Body of pancreas (tissue), 4 donors: ENCODE data around the gene RAB8B. TPM values are rescaled to one million over a fixed set of nuclear protein-coding genes. Genes with fewer than 3 reads are reported as not detected.

ENCODE experiments used
- ATAC-seq: fragments of 150-250 bp; one replicate; pipeline ENCODE4 v1.9.1; 2016
- DNase-seq, 4 donors: peaks; one replicate each; pipeline ENCODE4 v3.0.0-alpha.2; 2019
- H3K27ac ChIP-seq, 4 donors: fragments of 200-600 bp; sonication (generic); 1 replicate in 3 of 4; 2 replicates in 1 of 4; pipeline versions ENCODE4 v1.5.1 to v1.6.1; 2016 to 2019; ENCODE audit warnings: mild to moderate bottlenecking in 1 of 4, mixed read lengths in 1 of 4, moderate library complexity in 1 of 4
- H3K27me3 ChIP-seq, 2 donors: fragments of 200-600 bp; sonication (generic); one replicate each; pipeline ENCODE4 v1.6.0; 2016; ENCODE audit warnings: mild to moderate bottlenecking in 1 of 2
- H3K36me3 ChIP-seq, 2 donors: fragments of 200-600 bp; sonication (generic); replicated peaks in 1 of 2; 2 replicates each; pipeline ENCODE4 v1.5.1; 2016; ENCODE audit warnings: low read depth in 2 of 2; ENCODE audit not compliant: insufficient read depth in 1 of 2
- H3K4me1 ChIP-seq: fragments of 200-600 bp; sonication (generic); one replicate; pipeline ENCODE4 v1.6.0; 2016
- H3K4me3 ChIP-seq, 2 donors: fragments of 200-600 bp; sonication (generic); 1 replicate in 1 of 2; 2 replicates in 1 of 2; pipeline ENCODE4 v1.5.1; 2016 to 2019
- H3K9me3 ChIP-seq, 3 donors: fragments of 200-600 bp; sonication (generic); 1 replicate in 2 of 3; 2 replicates in 1 of 3; pipeline ENCODE4 v1.5.1; 2016
- POLR2A ChIP-seq, 3 donors: fragments of 450-650 bp; IDR thresholded peaks; one replicate each; pipeline ENCODE4 v1.6.1; 2016; ENCODE audit warnings: antibody characterized with exemption in 3 of 3, mild to moderate bottlenecking in 2 of 3
- WGBS, 2 donors: methylation state at CpG; one replicate each; pipeline ENCODE4 v1.1.5; 2017; 5-methylcytosine and 5-hydroxymethylcytosine counted together
- intact Hi-C: fragments of 100-400 bp; cut with DNase I; formaldehyde crosslinking; loops from one replicate; pipeline ENCODE4 v1.15.1; 2023
- total RNA-seq, 2 donors: library from RNA; depleted of rRNA; stranded (reverse); fragments of >200 nt; gene quantifications; one replicate each; pipeline ENCODE4 v1.1.0, GENCODE V29; 2016
- TF ChIP-seq, protein P1 (sequence below), 7 experiments: fragments of 450-650 bp in 4 of 7; fragments of 200-600 bp in 3 of 7; sonication (generic) in 3 of 7; IDR thresholded peaks; one replicate each; pipeline ENCODE4 v1.5.1; 2016 to 2019; ENCODE audit warnings: antibody characterized with exemption in 7 of 7

The RAB8B gene
- total RNA-seq, 2 donors from 2014 or later = 12.5 to 14.0 TPM

DNA sequence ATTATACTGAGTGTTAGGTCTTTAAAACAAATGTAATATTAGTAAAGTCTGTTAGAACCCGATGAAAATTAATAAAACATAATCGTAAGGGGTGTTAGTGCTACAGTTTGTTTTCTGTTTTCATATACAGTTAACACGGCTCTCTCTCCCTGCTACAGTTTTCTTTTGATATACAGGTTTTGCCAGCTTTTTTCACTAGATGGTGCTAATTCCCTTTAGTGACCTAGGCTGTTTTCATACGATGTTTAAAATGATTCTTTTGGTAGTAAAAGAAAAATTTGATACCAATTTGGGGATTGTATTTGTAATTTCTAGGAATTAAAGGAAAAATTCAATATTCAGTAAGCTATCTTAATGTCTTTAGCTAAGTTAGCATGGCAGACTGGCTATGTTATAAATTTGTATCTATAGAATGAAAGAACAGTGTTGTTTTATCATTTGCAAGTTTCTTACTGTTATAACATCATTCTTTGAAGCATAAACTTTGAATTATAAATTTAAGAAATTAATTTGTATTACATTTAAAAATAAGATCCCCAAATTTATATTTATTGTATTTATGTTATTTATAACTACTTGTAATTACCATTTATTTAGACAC is 99.5 kb downstream of the RAB8B start:
- Histone ChIP-seq H3K4me3 (no peak overlapping the region), H3K36me3 (peaks cover 0 to 1% of the 10 kb centered on the region in 2 donors), H3K4me1 (peaks cover 5% of the 10 kb centered on the region), H3K27me3 (no peaks in the 10 kb centered on the region), H3K9me3 (no peaks in the 10 kb centered on the region), H3K27ac (no peak overlapping the region)
- intact Hi-C loops = no loop called here
- 1 to 3% methylated on average over 4 of the region's 4 CpGs for WGBS, 2 donors
- ATAC-seq (peak; percentile 87), DNase-seq (no peak)
- TF ChIP-seq POLR2A (IDR thresholded peaks at IDR 0.05) = no peak
- TF ChIP-seq, protein P1, sequence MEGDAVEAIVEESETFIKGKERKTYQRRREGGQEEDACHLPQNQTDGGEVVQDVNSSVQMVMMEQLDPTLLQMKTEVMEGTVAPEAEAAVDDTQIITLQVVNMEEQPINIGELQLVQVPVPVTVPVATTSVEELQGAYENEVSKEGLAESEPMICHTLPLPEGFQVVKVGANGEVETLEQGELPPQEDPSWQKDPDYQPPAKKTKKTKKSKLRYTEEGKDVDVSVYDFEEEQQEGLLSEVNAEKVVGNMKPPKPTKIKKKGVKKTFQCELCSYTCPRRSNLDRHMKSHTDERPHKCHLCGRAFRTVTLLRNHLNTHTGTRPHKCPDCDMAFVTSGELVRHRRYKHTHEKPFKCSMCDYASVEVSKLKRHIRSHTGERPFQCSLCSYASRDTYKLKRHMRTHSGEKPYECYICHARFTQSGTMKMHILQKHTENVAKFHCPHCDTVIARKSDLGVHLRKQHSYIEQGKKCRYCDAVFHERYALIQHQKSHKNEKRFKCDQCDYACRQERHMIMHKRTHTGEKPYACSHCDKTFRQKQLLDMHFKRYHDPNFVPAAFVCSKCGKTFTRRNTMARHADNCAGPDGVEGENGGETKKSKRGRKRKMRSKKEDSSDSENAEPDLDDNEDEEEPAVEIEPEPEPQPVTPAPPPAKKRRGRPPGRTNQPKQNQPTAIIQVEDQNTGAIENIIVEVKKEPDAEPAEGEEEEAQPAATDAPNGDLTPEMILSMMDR (IDR thresholded peaks at IDR 0.05) = peak; percentile 35 to 85 (median 77)

DNA sequence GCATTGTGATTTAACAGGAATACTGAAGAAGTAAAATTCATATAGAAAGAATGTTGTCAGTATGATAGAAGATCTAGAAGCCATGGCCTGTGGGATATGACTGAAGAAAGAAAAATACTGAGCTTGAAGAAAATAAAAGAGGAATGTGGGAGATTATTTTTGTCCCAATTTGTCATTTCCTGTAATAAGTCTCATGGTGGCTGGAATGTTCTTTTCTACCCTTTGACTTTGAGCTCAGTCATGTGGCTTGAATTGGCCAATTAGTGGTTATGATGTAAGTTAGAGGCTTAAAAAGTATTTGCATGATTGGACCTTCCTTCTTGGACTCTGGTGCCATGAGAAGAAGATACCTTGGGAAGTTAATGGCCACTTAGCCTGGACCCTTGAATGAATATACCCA is 102.1 kb downstream of the RAB8B start:
- ATAC-seq = no peak
- Histone ChIP-seq H3K9me3 (no peaks in the 10 kb centered on the region), H3K4me3 (no peak overlapping the region), H3K36me3 (peaks cover 0 to 1% of the 10 kb centered on the region in 2 donors), H3K27ac (no peak overlapping the region), H3K4me1 (peaks cover 5% of the 10 kb centered on the region), H3K27me3 (no peaks in the 10 kb centered on the region)
- no peak for DNase-seq
- intact Hi-C loops = loop anchor here (5.0 kb wide), 1 partner anchor 111 kb away; no protein-coding TSS in a partner anchor
- TF ChIP-seq POLR2A (IDR thresholded peaks at IDR 0.05) = no peak
- TF ChIP-seq, protein P1 (IDR thresholded peaks at IDR 0.05) = no peak

DNA sequence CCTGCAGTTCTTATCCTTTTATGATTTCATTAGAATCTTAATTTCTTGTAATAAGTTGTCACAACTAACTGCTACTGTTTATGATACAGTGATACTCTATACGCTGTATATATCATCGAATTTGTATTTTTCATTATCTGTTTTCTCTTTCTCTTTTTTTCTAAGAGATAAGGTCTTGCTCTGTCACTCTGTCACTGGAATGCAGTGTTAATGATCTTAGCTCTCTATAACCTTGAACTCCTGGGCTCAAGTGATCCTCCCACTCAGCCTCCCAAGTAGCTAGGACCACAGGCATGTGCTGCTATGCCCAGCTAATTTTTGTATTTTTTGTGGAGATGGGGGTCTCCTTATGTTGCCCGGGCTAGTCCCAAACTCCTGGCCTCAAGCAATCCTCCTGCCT is 102.8 kb downstream of the RAB8B start:
- DNase-seq = no peak
- intact Hi-C loops = loop anchor here (5.0 kb wide), 1 partner anchor 110 kb away; no protein-coding TSS in a partner anchor
- TF ChIP-seq, protein P1 (IDR thresholded peaks at IDR 0.05) = no peak
- TF ChIP-seq POLR2A (IDR thresholded peaks at IDR 0.05) = no peak
- Histone ChIP-seq H3K9me3 (no peaks in the 10 kb centered on the region), H3K4me3 (no peak overlapping the region), H3K27me3 (no peaks in the 10 kb centered on the region), H3K36me3 (peaks cover 0 to 1% of the 10 kb centered on the region in 2 donors), H3K4me1 (peaks cover 5% of the 10 kb centered on the region), H3K27ac (no peak overlapping the region)
- WGBS, 2 donors = 76 to 79% methylated on average over 3 of the region's 3 CpGs
- no peak for ATAC-seq

DNA sequence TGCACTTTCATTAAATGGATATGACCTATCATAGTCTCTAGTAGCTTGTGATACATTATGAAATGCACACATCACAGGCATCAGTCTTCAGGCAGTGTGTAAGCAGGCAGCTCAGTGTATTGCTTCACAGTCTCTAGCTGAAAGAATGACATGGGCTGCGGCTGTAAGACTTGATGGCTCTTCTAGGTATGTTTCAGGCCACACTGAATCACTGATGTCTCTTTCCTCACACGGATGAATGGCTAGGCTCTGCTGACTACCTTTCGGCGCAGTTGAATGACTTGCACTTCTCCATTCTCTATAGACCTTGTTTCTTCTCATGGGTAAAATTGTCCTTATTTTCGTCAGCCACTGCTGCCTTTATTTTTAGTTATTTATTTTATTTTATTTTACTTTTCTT is 103.4 kb downstream of the RAB8B start:
- 93 to 95% methylated on average over 5 of the region's 5 CpGs for WGBS, 2 donors
- DNase-seq = no peak
- no peak overlapping the region for H3K27ac ChIP-seq
- no peak overlapping the region for H3K4me3 ChIP-seq
- intact Hi-C loops = loop anchor here (5.0 kb wide), 1 partner anchor 110 kb away; no protein-coding TSS in a partner anchor
- peaks cover 5% of the 10 kb centered on the region for H3K4me1 ChIP-seq
- ATAC-seq = no peak
- no peaks in the 10 kb centered on the region for H3K9me3 ChIP-seq
- no peaks in the 10 kb centered on the region for H3K27me3 ChIP-seq
- peaks cover 0 to 1% of the 10 kb centered on the region in 2 donors for H3K36me3 ChIP-seq
- TF ChIP-seq, protein P1 (IDR thresholded peaks at IDR 0.05) = no peak
- TF ChIP-seq POLR2A (IDR thresholded peaks at IDR 0.05) = no peak

DNA sequence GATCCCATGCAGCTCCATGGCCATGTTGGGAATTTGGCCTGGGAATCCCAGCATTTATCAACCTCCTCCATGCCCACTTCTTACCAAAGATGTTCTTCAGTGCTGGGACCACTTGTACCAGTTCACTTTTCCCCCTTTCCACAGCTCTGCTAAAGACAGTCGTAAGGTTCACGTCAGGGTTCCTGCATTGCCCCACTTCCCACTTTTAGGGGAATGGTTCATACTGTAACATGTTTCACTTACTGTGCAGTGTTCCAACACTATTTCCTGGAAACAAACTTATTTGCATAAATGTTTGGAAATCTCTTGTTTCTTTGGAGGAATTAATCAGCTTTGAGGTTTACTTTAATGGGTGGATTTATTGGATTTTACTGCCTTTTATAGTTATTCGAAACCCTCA is 105.0 kb downstream of the RAB8B start:
- no peaks in the 10 kb centered on the region for H3K36me3 ChIP-seq
- TF ChIP-seq POLR2A (IDR thresholded peaks at IDR 0.05) = no peak
- TF ChIP-seq, protein P1 (IDR thresholded peaks at IDR 0.05) = no peak
- ATAC-seq (no peak), DNase-seq (peak in 1 of 4 donors; percentile 14)
- H3K27me3 ChIP-seq = no peaks in the 10 kb centered on the region
- no peaks in the 10 kb centered on the region for H3K9me3 ChIP-seq
- H3K4me1 ChIP-seq = no peaks in the 10 kb centered on the region
- H3K4me3 ChIP-seq = no peak overlapping the region
- 83 to 84% methylated on average over 3 of the region's 3 CpGs for WGBS, 2 donors
- intact Hi-C loops = loop anchor here (5.0 kb wide), 1 partner anchor 108 kb away; no protein-coding TSS in a partner anchor
- H3K27ac ChIP-seq = no peak overlapping the region
